Skeletal muscle tissue (tissue), 4 donors: ENCODE measurements around the gene PXMP4. TPM values are rescaled to one million over a fixed set of nuclear protein-coding genes. Genes with fewer than 3 reads are reported as not detected.
A peak's percentile ranks its signal among the peaks of the same experiment; 100 is the strongest.

Experiments
- H3K27ac ChIP-seq: one replicate; pipeline ENCODE4 v1.7.0; 2013; ENCODE audit warnings: mild to moderate bottlenecking, low read depth, low read length, inconsistent platforms
- H3K27me3 ChIP-seq, 3 donors: one replicate each; pipeline ENCODE4 v1.7.0; 2013; ENCODE audit warnings: low read length in 3 of 3; ENCODE audit not compliant: control insufficient read depth in 3 of 3, insufficient read depth in 3 of 3
- H3K36me3 ChIP-seq, 3 donors: one replicate each; pipeline ENCODE4 v1.7.0; 2013; ENCODE audit warnings: low read length in 3 of 3; ENCODE audit not compliant: control insufficient read depth in 3 of 3, insufficient read depth in 3 of 3
- H3K4me1 ChIP-seq, 3 donors: one replicate each; pipeline ENCODE4 v1.7.0; 2013; ENCODE audit warnings: low read length in 3 of 3, mild to moderate bottlenecking in 3 of 3; ENCODE audit not compliant: control insufficient read depth in 3 of 3, insufficient read depth in 3 of 3
- H3K4me3 ChIP-seq, 3 donors: one replicate each; pipeline ENCODE4 v1.7.0; 2013; ENCODE audit warnings: low read length in 3 of 3
- H3K9ac ChIP-seq, 3 donors: one replicate each; pipeline ENCODE4 v1.7.0; 2013; ENCODE audit warnings: low read length in 3 of 3, mild to moderate bottlenecking in 3 of 3, moderate library complexity in 2 of 3, low read depth in 1 of 3
- H3K9me3 ChIP-seq, 3 donors: one replicate each; pipeline ENCODE4 v1.7.0; 2013; ENCODE audit warnings: low read length in 3 of 3; ENCODE audit not compliant: control insufficient read depth in 3 of 3
- total RNA-seq: library from RNA; depleted of rRNA; stranded (reverse); fragments of >200 nt; gene quantifications from one replicate; pipeline ENCODE4 v1.2.3, GENCODE V29; 2014
- donor health status: Osteomylitis.

Gene PXMP4
- total RNA-seq, 1 donor from 2014 or later, result 7.3 TPM

DNA sequence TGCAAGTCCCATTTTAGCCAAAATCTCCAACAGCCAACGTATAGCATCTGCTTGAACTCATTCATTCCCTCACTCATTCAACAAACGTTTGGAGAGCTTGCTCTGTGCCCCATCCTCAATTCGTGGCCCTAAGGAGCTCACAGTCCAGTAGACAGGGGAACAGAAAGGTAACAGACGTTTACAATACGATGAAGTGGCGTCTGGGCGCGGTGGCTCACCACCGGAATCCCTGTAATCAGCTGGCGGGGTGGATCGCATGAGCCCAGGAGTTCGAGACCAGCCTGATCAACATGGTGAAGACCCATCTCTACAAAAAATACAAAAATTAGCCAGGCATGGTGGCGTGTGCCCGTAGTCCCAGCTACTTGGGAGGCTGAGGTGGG lies 33.1 kb downstream of the PXMP4 start:
- no peaks in the 10 kb centered on the region for H3K36me3 ChIP-seq
- no peak overlapping the region for H3K27ac ChIP-seq
- H3K9ac ChIP-seq, result peak overlapping the region in 1 of 3 donors; percentile 40
- peaks cover 12 to 21% (median 19%) of the 10 kb centered on the region in 3 donors for H3K4me1 ChIP-seq
- peak overlapping the region; percentile 67 to 76 (median 72) for H3K4me3 ChIP-seq
- H3K27me3 ChIP-seq, result no peaks in the 10 kb centered on the region
- H3K9me3 ChIP-seq, result no peaks in the 10 kb centered on the region

DNA sequence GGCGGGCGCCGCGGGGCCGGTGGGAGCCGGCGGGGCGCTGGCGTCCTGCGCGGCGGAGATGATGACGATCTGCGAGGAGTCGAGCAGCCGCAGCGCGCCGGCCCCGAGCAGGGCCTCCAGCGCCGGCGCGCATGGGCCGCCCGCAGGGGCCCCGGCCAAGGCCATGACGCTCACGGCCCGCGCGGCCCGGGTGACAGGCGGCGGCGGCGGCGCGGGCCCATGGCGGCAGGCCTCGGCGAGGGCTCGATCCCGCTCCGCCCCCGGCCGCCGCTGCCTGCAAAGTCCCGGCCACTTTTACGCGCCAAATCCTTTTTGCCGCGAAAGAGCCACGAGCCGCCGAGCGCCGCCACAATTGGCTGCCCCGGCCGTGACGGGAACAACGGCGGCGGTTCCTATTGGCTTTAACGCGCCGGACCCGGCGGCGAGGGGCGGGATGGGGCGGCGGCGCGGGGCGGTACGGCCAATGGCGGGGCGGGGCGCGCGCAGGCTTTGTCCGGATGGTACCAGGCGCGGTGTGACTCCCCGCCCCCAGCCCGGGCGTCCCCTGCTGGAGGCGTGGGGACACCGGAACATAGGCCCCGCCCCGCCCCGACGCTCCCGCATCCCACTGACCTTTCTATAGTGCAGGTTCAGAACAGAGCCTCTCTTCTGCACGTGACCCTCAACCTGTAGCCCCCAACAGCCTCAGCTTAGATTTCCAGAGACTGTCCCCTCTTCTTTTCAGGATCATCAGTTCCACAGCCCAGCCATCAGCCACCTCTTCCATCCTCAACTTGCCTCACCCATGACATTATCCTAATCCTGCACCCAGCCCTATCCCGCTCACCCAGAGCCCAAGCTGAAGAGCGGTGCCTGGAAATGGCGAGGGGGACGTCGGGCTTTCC lies 33.8 kb downstream of the PXMP4 start, which contains the start of gene E2F1:
Gene E2F1 (minus strand): TSS at position 286 of the 884 bp plus-strand sequence. CDS start 121 bp downstream, at position 165.
- H3K9ac ChIP-seq, result peak within 1 kb of the TSS in 1 of 3 donors; percentile 40
- H3K27ac ChIP-seq, result no peak within 1 kb of the TSS
- H3K4me1 ChIP-seq, result peaks cover 12 to 21% (median 19%) of the 10 kb centered on the region in 3 donors
- no peaks in the 10 kb centered on the region for H3K36me3 ChIP-seq
- H3K9me3 ChIP-seq, result no peaks in the 10 kb centered on the region
- H3K4me3 ChIP-seq, result peak within 1 kb of the TSS; percentile 67 to 76 (median 72)
- H3K27me3 ChIP-seq, result no peaks in the 10 kb centered on the region

DNA sequence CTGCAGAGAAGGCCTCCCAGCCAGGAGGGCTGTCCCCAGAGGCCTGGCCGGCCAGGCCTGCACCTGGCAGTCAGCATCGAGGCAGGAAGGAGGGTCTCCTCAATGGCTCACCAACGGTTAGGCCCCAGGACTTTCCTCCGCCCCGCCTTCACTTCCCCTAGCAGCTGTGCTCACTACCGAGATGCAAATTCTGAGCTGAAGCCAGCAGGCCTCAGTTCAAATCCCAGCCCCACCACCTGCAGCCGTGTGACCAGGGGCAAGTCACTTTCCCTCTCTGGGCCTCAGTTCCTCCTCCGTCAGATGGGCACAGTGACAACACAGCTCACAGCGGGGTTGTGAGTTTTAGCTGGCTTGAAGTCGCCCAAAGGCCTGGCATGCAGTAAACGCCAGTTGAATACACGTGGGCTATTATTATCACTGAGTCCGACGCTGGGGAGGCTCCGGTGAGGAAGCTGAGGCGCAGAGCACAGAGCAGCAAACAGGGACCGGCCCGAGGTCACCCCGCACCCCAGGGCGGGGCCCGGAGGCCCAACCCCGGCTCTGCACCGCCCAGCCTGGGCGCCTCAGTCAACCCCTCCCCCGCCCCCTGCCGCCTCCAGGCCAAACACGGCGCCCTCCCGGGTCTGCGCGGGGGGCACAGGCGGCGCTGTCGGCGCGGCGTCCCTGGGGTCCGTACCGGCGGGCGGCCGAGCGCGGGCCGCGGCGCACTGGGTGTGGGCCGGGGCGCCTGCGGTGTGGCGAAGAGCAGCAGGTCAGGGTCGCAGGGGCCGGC lies 34.6 kb downstream of the PXMP4 start:
- no peak overlapping the region for H3K9ac ChIP-seq
- H3K27me3 ChIP-seq, result no peaks in the 10 kb centered on the region
- no peak overlapping the region for H3K27ac ChIP-seq

DNA sequence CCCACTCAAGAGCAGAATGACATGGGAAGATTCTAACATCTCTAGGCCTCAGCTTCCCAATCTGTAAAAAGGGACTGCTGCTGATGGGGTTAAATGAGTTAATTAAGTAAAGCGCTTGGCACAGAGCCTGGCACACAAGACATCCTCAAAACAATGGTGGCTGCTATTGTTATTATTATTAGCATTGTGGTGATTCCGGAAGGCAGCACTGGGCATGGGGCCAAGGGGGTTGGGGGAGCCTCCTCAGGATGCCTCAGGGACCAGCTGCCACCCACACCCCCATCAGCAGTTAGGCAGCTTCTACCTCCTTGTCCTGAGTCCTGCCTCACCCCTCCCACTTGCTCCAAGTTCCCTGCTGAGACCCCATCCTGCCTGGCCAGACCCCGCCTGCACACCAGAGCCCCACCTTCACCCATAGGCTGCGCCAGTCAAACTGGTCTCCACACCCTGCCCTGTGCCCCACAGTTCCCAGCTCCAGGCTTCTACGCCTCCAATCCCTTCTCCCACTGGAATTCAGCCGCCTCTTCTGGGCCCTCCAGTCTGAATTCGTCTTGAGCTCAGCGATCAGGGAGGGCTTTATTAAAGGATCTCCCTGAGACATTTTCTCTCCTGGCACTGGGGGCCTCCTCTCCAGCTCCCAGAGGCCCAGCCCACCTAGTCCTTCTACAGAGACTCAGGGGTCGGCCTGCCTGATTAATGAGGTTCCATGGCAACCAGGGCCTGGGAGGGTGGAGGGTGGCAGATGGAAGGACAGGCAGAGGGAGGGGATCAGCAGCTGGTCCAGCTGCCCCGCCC lies 35.4 kb downstream of the PXMP4 start:
- Histone ChIP-seq H3K27ac (no peak overlapping the region), H3K9ac (no peak overlapping the region), H3K27me3 (no peaks in the 10 kb centered on the region), H3K9me3 (no peaks in the 10 kb centered on the region), H3K4me1 (peaks cover 12 to 21% (median 19%) of the 10 kb centered on the region in 3 donors), H3K36me3 (no peaks in the 10 kb centered on the region), H3K4me3 (no peak overlapping the region)

More for the DNA sequence above, 34.6 kb downstream of the PXMP4 start:
- Histone ChIP-seq H3K4me1 (peaks cover 12 to 21% (median 19%) of the 10 kb centered on the region in 3 donors), H3K36me3 (no peaks in the 10 kb centered on the region), H3K4me3 (peak overlapping the region in 2 of 3 donors; percentile 12 to 45), H3K9me3 (no peaks in the 10 kb centered on the region)

DNA sequence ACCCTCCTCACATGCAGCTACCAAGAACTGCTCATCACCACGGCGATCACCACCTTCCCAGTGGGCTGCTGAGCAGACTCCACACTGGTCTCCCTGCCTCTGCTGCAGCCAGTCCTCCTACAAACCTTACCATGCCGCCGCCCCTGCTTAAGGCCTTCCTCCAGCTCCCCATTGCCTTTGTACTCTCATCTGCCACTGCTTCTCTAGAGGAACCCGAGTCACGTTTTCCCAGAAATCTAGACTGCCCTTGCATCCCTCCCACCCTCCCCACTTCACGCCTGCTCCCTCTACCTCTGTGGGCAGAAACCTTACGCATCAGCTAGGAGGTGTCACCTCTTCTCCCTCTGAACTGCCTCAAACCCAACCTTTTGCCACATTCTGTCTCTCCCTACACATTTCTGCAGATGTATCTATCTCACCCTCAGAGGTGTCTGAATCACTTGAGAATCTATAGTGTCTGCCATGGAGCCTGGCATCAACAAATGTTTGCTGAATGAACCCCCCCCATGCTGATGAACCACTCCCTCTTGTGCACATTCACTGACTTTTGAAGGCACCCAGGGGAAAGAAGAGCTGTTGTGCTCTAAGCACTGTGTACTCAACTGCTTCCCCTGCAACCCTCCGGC lies 38.3 kb downstream of the PXMP4 start:
- Histone ChIP-seq H3K4me1 (peaks cover 10 to 26% (median 16%) of the 10 kb centered on the region in 3 donors), H3K36me3 (no peaks in the 10 kb centered on the region), H3K4me3 (no peak overlapping the region), H3K27ac (no peak overlapping the region), H3K27me3 (no peaks in the 10 kb centered on the region), H3K9me3 (no peaks in the 10 kb centered on the region), H3K9ac (no peak overlapping the region)

DNA sequence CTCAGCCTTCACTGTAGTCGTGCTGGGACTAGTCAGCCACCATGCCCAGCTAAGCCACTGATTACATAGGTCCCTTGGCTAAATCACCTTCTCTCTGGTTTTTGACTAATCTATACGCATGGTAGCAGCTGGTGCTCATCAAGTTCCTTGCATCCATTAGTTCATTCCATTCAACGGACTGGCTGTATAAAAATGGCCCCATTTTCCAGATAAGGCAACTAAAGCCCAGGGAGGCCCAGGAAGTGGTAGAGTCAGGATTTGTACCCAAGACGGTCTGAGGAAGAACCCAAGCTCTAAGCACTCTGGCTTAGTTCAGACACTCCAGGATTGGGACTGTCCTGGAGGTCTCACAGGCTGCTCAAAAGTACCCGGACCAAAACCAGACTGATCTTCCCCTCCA lies 38.8 kb downstream of the PXMP4 start:
- peaks cover 7 to 23% (median 12%) of the 10 kb centered on the region in 3 donors for H3K4me1 ChIP-seq
- H3K9me3 ChIP-seq, result no peaks in the 10 kb centered on the region
- no peaks in the 10 kb centered on the region for H3K27me3 ChIP-seq
- H3K36me3 ChIP-seq, result no peaks in the 10 kb centered on the region
- no peak overlapping the region for H3K4me3 ChIP-seq
- no peak overlapping the region for H3K9ac ChIP-seq
- H3K27ac ChIP-seq, result no peak overlapping the region

DNA sequence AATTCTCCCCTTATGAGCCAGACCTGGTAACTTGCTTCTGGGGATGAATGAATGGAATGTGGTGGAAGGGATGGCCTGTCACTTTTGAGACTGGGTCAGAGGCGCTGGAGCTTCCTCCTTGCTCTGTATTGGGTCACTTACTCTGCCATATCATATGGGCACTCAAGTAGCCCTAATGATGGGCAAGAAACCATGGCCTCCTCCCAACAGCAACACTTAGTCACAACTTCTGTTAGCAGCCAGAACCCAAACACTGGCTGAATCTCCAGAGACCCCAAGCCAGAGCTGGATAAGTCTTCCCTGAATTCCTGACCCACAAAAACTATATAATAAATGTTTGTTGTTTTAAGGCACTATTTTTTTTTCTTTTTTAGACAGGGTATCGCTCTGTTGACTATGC lies 39.4 kb downstream of the PXMP4 start:
- no peak overlapping the region for H3K9ac ChIP-seq
- H3K4me3 ChIP-seq, result no peak overlapping the region
- H3K36me3 ChIP-seq, result no peaks in the 10 kb centered on the region
- H3K27me3 ChIP-seq, result no peaks in the 10 kb centered on the region
- peaks cover 10 to 27% (median 17%) of the 10 kb centered on the region in 3 donors for H3K4me1 ChIP-seq
- H3K27ac ChIP-seq, result no peak overlapping the region
- no peaks in the 10 kb centered on the region for H3K9me3 ChIP-seq

DNA sequence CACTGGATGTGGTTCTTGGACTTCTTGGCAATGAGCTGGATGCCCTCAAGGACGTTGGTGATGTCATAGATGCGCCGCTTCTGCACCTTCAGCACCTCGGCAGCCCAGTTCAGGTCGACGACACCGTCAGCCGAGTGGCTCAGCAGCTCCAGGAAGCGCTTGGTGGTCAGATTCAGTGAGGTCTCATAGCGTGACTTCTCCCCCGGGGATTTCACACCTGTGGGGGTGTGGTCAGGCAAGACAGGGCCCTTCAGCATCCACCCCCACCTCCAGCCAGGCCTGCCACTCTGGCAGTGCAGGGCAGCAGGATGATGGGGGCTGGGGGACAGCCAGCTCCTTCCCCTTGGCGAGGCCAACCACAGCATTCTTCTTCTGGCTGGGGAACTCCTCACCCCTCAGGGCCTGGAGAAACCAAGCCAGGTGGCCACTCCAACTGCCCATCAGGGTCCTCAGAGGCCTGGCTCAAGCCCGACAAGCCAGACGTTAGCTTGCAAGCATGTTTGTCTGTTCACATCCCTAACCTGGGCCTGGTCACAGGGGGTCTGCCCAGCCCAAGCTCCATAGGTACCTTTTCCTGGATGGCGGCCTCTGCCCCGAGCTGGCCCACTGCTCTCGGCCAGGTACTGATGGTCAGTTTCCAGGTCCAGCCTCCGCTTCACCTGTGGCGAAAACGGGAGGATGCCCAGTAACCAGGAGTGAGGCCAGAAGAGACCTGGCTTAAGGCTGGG lies 40.2 kb downstream of the PXMP4 start:
- H3K4me1 ChIP-seq, result peaks cover 5 to 27% (median 15%) of the 10 kb centered on the region in 3 donors
- H3K4me3 ChIP-seq, result no peak overlapping the region
- H3K9me3 ChIP-seq, result no peaks in the 10 kb centered on the region
- no peak overlapping the region for H3K9ac ChIP-seq
- no peaks in the 10 kb centered on the region for H3K36me3 ChIP-seq
- no peak overlapping the region for H3K27ac ChIP-seq
- no peaks in the 10 kb centered on the region for H3K27me3 ChIP-seq
